A549 (cell line): ENCODE results near the gene MYO1D. TPM values are rescaled to one million over a fixed set of nuclear protein-coding genes. Genes with fewer than 3 reads are reported as not detected.

Experiments
- ATAC-seq, 2 experiments: fragments of 200-7000 bp in 1 of 2; fragments of >200 bp in 1 of 2; cut with Nextera tagmentation in 1 of 2; cut with Tn5 transposase in 1 of 2; 3 replicates each; pipeline versions ENCODE4 v1.8.0 to v1.9.1; 2018 to 2020; ENCODE audit warnings: mild to moderate bottlenecking in 1 of 2, moderate library complexity in 1 of 2
- CTCF ChIA-PET: fragments of 300-600 bp; sonication (Branson Sonifier 250); formaldehyde crosslinking; extraction: SDS; loops from one replicate; lab custom pipeline; 2021; ENCODE audit warnings: antibody characterized with exemption, inconsistent platforms; lab: Yijun Ruan, JAX
- POLR2A ChIA-PET: fragments of 350-600 bp; formaldehyde crosslinking; extraction: SDS; loops from one replicate; lab custom pipeline; 2021; ENCODE audit warnings: antibody characterized with exemption, inconsistent platforms; lab: Yijun Ruan, JAX
- DNase-seq, 2 experiments: peaks; one replicate each; pipeline versions ENCODE4 v3.0.0 to v3.0.0-alpha.2; 2011 to 2016; ENCODE audit warnings: low read depth in 1 of 2, low spot score in 1 of 2
- FAIRE-seq: peaks from 2 replicates; lab custom pipeline; 2011; peaks lifted over from hg19 to GRCh38; lab: Jason Lieb, UNC
- H3K27ac ChIP-seq, 2 experiments: fragments of >200 bp; sonication (Bioruptor Twin); formaldehyde crosslinking; 3 replicates each; pipeline ENCODE4 v1.5.1; 2016 to 2017
- H3K4me1 ChIP-seq: fragments of >200 bp; sonication (Bioruptor Twin); formaldehyde crosslinking; 3 replicates; pipeline ENCODE4 v1.6.1; 2016
- H3K4me2 ChIP-seq: fragments of >200 bp; sonication (Bioruptor Twin); formaldehyde crosslinking; 3 replicates; pipeline ENCODE4 v1.6.1; 2016
- H3K4me3 ChIP-seq: fragments of >200 bp; sonication (Bioruptor Twin); formaldehyde crosslinking; 3 replicates; pipeline ENCODE4 v1.5.1; 2016
- H3K9me3 ChIP-seq: fragments of >200 bp; sonication (Bioruptor Twin); formaldehyde crosslinking; 3 replicates; pipeline ENCODE4 v1.6.1; 2016
- BHLHE40 ChIP-seq: IDR thresholded peaks from 2 replicates; pipeline ENCODE4 v1.6.1; 2012; ENCODE audit warnings: low read depth, low read length, inconsistent platforms
- CBX8 ChIP-seq: fragments of 200-600 bp; sonication (generic); IDR thresholded peaks from 2 replicates; pipeline ENCODE4 v1.6.1; 2016
- CEBPB ChIP-seq, 2 experiments: fragments of >200 bp in 1 of 2; sonication (Bioruptor Twin) in 1 of 2; formaldehyde crosslinking in 1 of 2; IDR thresholded peaks; 2 replicates each; pipeline ENCODE4 v1.6.1; 2012 to 2016
- EHMT2 ChIP-seq: fragments of 200-600 bp; sonication (generic); IDR thresholded peaks from 2 replicates; pipeline ENCODE4 v1.6.1; 2016; ENCODE audit warnings: antibody characterized with exemption, low read depth, mild to moderate bottlenecking, moderate library complexity
- FOSB ChIP-seq: fragments of 250-450 bp; sonication (Bioruptor Pico); IDR thresholded peaks from 2 replicates; pipeline ENCODE4 v1.5.0; 2020; ENCODE audit warnings: mild to moderate bottlenecking, moderate library complexity
- FOSL2 ChIP-seq, 2 experiments: fragments of 450-650 bp in 1 of 2; fragments of >200 bp in 1 of 2; sonication (Bioruptor Twin) in 1 of 2; formaldehyde crosslinking; IDR thresholded peaks; 2 replicates each; pipeline versions ENCODE4 v1.5.0 to v1.6.1; 2016 to 2020; ENCODE audit warnings: mild to moderate bottlenecking in 1 of 2, moderate library complexity in 1 of 2
- GATA3 ChIP-seq: IDR thresholded peaks from 2 replicates; pipeline ENCODE4 v1.6.1; 2012; ENCODE audit warnings: borderline replicate concordance
- HEYL ChIP-seq: fragments of 250-450 bp; sonication (Bioruptor Pico); IDR thresholded peaks from 2 replicates; pipeline ENCODE4 v1.8.0; 2021; ENCODE audit warnings: mild to moderate bottlenecking, moderate library complexity
- HOXB5 ChIP-seq: fragments of 250-450 bp; sonication (Bioruptor Pico); IDR thresholded peaks from 2 replicates; pipeline ENCODE4 v1.5.0; 2020; ENCODE audit warnings: mild to moderate bottlenecking, moderate library complexity
- JUNB ChIP-seq: fragments of >200 bp; sonication (Bioruptor Twin); formaldehyde crosslinking; IDR thresholded peaks from 2 replicates; pipeline ENCODE4 v1.6.1; 2016
- KDM5A ChIP-seq: fragments of 200-600 bp; sonication (generic); IDR thresholded peaks from 2 replicates; pipeline ENCODE4 v1.6.1; 2016; ENCODE audit warnings: antibody characterized with exemption, mild to moderate bottlenecking
- MAFK ChIP-seq: fragments of 450-650 bp; IDR thresholded peaks from 2 replicates; pipeline ENCODE4 v1.6.1; 2014; ENCODE audit not compliant: partially characterized antibody
- NFE2L2 ChIP-seq: fragments of 150-350 bp; conservative IDR thresholded peaks from 2 replicates; pipeline ENCODE4 v1.6.1; 2014; ENCODE audit warnings: low read length
- RAD21 ChIP-seq, 2 experiments: fragments of >200 bp in 1 of 2; sonication (Bioruptor Twin) in 1 of 2; formaldehyde crosslinking in 1 of 2; IDR thresholded peaks in 1 of 2; conservative IDR thresholded peaks in 1 of 2; 2 replicates in 1 of 2; 3 replicates in 1 of 2; pipeline ENCODE4 v1.6.1; 2012 to 2018; ENCODE audit warnings: inconsistent platforms in 1 of 2
- SMC3 ChIP-seq: fragments of >200 bp; sonication (Bioruptor Twin); formaldehyde crosslinking; IDR thresholded peaks from 3 replicates; pipeline ENCODE4 v1.6.1; 2018; ENCODE audit warnings: inconsistent platforms
- TP53 ChIP-seq: fragments of 250-450 bp; sonication (Bioruptor Pico); IDR thresholded peaks from 2 replicates; pipeline ENCODE4 v1.5.0; 2021; ENCODE audit warnings: mild to moderate bottlenecking, moderate library complexity
- ZFP36 ChIP-seq: fragments of 450-650 bp; IDR thresholded peaks from 2 replicates; pipeline ENCODE4 v1.6.1; 2014; ENCODE audit warnings: borderline replicate concordance; ENCODE audit not compliant: partially characterized antibody
- WGBS: methylation state at CpG from one replicate; pipeline ENCODE4 v1.1.6; 2017; ENCODE audit errors: missing lambda C conversion rate; 5-methylcytosine and 5-hydroxymethylcytosine counted together
- polyA plus RNA-seq, 4 experiments: library from polyadenylated mRNA; depleted of rRNA in 3 of 4; stranded (reverse); fragments of >200 nt; fragmentation: RNase III in 1 of 4; extraction: RNeasy Plus Mini Kit Qiagen cat#74134 plus additional on column Dnase treatment in 1 of 4; gene quantifications; 2 replicates in 3 of 4; 3 replicates in 1 of 4; pipeline ENCODE4 v1.2.3, GENCODE V29; 2011 to 2017
- TF ChIP-seq, protein P1 (sequence below): fragments of >200 bp; sonication (Bioruptor Twin); formaldehyde crosslinking; IDR thresholded peaks from 2 replicates; pipeline ENCODE4 v1.6.1; 2016
- TF ChIP-seq, protein P2 (sequence below): fragments of >200 bp; sonication (Bioruptor Twin); formaldehyde crosslinking; IDR thresholded peaks from 3 replicates; pipeline ENCODE4 v1.5.1; 2016

Gene MYO1D
- polyA plus RNA-seq, 2 of the 4 experiments (the other 2 are of a cell fraction) = 2.8 to 4.2 TPM

DNA sequence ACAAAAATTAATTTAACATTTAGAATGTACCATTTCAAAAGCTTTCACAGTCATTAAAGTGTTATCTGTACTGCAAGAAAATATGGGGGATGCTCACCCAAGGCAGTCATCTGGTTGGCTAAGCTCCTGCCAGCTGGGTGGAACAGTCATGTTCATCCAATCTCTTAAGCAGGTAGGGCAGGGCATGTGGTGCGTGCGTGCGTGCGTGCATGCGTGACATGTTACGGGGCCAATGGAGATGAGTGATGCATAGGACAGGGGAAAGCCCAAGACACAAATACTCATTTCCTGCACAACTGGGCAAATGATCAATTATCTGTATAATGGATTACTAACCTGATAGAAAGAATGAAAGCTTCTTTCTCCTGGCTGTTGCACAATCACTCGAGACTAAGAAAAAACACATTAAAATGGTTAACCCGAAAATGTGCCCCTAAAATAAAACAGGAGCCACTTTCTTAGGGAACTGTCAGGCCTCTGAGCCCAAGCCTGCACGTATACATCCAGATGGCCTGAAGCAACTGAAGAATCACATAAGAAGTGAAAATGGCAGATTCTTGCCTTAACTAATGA, 104.4 kb downstream of the MYO1D start:
- ChIA-PET POLR2A (no interaction called here), CTCF (interaction anchor here (1.2 to 3.9 kb wide), 4 partner anchors 10 to 105 kb away, joined by 3 to 21 read pairs (median 8); partner anchors contain the start of gene MYO1D)
- TF ChIP-seq GATA3 = no peak
- TF ChIP-seq CBX8 = no peak
- TF ChIP-seq, protein P1, sequence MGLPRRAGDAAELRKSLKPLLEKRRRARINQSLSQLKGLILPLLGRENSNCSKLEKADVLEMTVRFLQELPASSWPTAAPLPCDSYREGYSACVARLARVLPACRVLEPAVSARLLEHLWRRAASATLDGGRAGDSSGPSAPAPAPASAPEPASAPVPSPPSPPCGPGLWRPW = no peak
- TF ChIP-seq BHLHE40 = no peak
- TF ChIP-seq, protein P2, sequence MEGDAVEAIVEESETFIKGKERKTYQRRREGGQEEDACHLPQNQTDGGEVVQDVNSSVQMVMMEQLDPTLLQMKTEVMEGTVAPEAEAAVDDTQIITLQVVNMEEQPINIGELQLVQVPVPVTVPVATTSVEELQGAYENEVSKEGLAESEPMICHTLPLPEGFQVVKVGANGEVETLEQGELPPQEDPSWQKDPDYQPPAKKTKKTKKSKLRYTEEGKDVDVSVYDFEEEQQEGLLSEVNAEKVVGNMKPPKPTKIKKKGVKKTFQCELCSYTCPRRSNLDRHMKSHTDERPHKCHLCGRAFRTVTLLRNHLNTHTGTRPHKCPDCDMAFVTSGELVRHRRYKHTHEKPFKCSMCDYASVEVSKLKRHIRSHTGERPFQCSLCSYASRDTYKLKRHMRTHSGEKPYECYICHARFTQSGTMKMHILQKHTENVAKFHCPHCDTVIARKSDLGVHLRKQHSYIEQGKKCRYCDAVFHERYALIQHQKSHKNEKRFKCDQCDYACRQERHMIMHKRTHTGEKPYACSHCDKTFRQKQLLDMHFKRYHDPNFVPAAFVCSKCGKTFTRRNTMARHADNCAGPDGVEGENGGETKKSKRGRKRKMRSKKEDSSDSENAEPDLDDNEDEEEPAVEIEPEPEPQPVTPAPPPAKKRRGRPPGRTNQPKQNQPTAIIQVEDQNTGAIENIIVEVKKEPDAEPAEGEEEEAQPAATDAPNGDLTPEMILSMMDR = no peak
- TF ChIP-seq KDM5A = no peak
- no peak for TF ChIP-seq JUNB
- TF ChIP-seq, all 56 proteins: peak for 0

DNA sequence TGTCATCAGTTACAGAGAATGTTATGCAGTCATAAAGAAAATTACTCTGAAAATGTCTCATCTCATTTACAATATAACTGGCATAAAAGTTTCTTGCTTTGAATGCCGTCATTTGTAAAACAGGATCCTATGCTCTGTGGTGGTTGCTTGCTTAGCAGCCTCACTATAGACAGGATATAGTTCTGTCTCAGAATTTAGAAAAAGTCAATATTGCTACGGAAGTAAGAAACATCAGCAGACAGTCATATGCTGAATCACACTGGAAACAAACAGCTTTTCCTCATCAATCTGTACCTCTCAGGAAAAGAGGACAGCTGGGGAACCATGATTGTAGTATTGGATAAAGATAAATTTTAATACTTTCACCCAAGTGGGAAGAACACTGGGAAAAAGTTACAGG, 105.5 kb downstream of the MYO1D start:
- TF ChIP-seq MAFK (no peak), TP53 (CRISPR knock-in tag) (no peak), EHMT2 (no peak), FOSL2 (IDR thresholded peaks at IDR 0.05) (no peak), FOSL2 (CRISPR knock-in tag; IDR thresholded peaks at IDR 0.05) (peak; percentile 26; the same call in 1 of the 2 replicates), HOXB5 (CRISPR knock-in tag) (no peak), JUNB (no peak)
- H3K27ac ChIP-seq = no peak overlapping the region
- DNase-seq (peak; percentile 14 to 25), FAIRE-seq (no peak), ATAC-seq (peak; percentile 58 to 68; a peak in 2 of 6 replicates)
- peak overlapping the region; percentile 34 for H3K4me2 ChIP-seq
- no peak overlapping the region for H3K4me3 ChIP-seq
- POLR2A ChIA-PET = no interaction called here
- peaks cover 19% of the 10 kb centered on the region for H3K4me1 ChIP-seq
- no peaks in the 10 kb centered on the region for H3K9me3 ChIP-seq
- CTCF ChIA-PET = interaction anchor here (1.1 to 4.4 kb wide), 5 partner anchors 12 to 271 kb away, joined by 3 to 22 read pairs (median 4); partner anchors contain the start of gene MYO1D
- WGBS = 31% methylated on average over 2 of the region's 2 CpGs

More for the DNA sequence above, 104.4 kb downstream of the MYO1D start:
- DNase-seq (no peak), FAIRE-seq (no peak), ATAC-seq (no peak)
- H3K9me3 ChIP-seq = no peaks in the 10 kb centered on the region
- no peak overlapping the region for H3K4me3 ChIP-seq
- WGBS = 86% methylated on average over 9 of the region's 9 CpGs
- H3K4me1 ChIP-seq = peaks cover 24% of the 10 kb centered on the region
- H3K4me2 ChIP-seq = no peak overlapping the region
- no peak overlapping the region for H3K27ac ChIP-seq

DNA sequence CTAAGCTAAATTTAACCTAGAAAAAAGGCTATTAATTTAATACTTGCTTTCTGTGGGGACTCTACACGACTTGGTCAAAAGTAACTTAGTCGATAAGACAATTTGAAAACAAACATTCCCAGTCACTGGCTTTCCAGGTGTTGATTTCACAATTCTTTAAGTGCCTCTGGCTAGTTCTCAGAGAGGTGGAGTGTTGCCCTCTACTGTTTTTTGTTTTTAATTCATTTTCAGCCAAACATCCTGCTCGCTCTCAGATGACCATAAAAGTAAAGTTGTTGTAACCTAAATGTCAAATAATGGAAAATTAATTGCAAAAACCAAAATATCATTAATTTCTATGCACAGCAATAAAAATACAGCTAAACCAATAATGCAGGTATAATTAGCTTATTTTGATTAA, 107.1 kb downstream of the MYO1D start:
- DNase-seq (peak; percentile 20 to 38), ATAC-seq (no peak; a peak in 2 of 6 replicates), FAIRE-seq (no peak)
- ChIA-PET POLR2A (no interaction called here), CTCF (interaction anchor here (0.6 to 4.4 kb wide), 14 partner anchors 13 to 140 kb away, joined by 3 to 22 read pairs (median 4); partner anchors contain the start of gene MYO1D)
- H3K4me1 ChIP-seq = peaks cover 19% of the 10 kb centered on the region
- TF ChIP-seq SMC3 (no peak), HEYL (no peak), NFE2L2 (no peak), ZFP36 (no peak), FOSB (CRISPR knock-in tag) (no peak), RAD21 (conservative IDR thresholded peaks at IDR 0.05 in 1 of 2, IDR thresholded peaks at IDR 0.05 in 1 of 2) (peak; percentile 43 to 54; a peak in 4 of 5 replicates), CEBPB (IDR thresholded peaks at IDR 0.05) (peak; percentile 62 to 82; a peak in 3 of 4 replicates)
- TF ChIP-seq, protein P2 = peak; percentile 51
- no peak overlapping the region for H3K4me2 ChIP-seq
- H3K27ac ChIP-seq = no peak overlapping the region
- no peaks in the 10 kb centered on the region for H3K9me3 ChIP-seq
- H3K4me3 ChIP-seq = no peak overlapping the region
- 31% methylated on average over 3 of the region's 3 CpGs for WGBS
